Colonic mucosa (tissue), 4 donors: Measurements from ENCODE around the gene TULP4. TPM values are rescaled to one million over a fixed set of nuclear protein-coding genes. Genes with fewer than 3 reads are reported as not detected.

Experiments used
- DNase-seq: peaks from one replicate; pipeline ENCODE4 v3.0.0-alpha.2; 2020
- H3K27ac ChIP-seq: fragments of 200-600 bp; one replicate; pipeline ENCODE4 v1.8.0; 2021
- H3K27me3 ChIP-seq: fragments of 200-600 bp; one replicate; pipeline ENCODE4 v1.8.0; 2021
- H3K36me3 ChIP-seq: fragments of 200-600 bp; one replicate; pipeline ENCODE4 v1.8.0; 2021
- H3K4me1 ChIP-seq: fragments of 200-600 bp; one replicate; pipeline ENCODE4 v1.8.0; 2021; ENCODE audit warnings: mild to moderate bottlenecking
- H3K4me3 ChIP-seq: fragments of 200-600 bp; one replicate; pipeline ENCODE4 v1.8.0; 2021
- H3K9ac ChIP-seq, 2 donors: one replicate each; pipeline ENCODE4 v1.7.0; 2013; ENCODE audit warnings: control low read depth in 2 of 2, low read depth in 2 of 2, low read length in 2 of 2
- H3K9me3 ChIP-seq: fragments of 200-600 bp; one replicate; pipeline ENCODE4 v1.8.0; 2021
- intact Hi-C: fragments of 100-400 bp; cut with DNase I; formaldehyde crosslinking; loops from one replicate; pipeline ENCODE4 v1.14.1; 2022
- total RNA-seq, 2 donors: library from RNA; stranded (reverse); fragmentation: NEBNext Ultra II Directional in 1 of 2; extraction: Animal tissue kit (Norgen Biotek cat#: 25700) in 1 of 2; gene quantifications; one replicate each; pipeline ENCODE4 v1.2.1, GENCODE V29; 2021
- TF ChIP-seq, protein P1 (sequence below): fragments of 200-600 bp; IDR thresholded peaks from one replicate; pipeline ENCODE4 v1.8.0; 2022; ENCODE audit warnings: antibody characterized with exemption, mild to moderate bottlenecking
- donor health status: healthy.
- donor health status: DM: no; HTN: no; CAD: no.
- donor health status: DM: no; HTN: no; CAD: no.

The TULP4 gene
- total RNA-seq, 2 donors from 2014 or later, result 63.1 to 68.0 TPM

DNA sequence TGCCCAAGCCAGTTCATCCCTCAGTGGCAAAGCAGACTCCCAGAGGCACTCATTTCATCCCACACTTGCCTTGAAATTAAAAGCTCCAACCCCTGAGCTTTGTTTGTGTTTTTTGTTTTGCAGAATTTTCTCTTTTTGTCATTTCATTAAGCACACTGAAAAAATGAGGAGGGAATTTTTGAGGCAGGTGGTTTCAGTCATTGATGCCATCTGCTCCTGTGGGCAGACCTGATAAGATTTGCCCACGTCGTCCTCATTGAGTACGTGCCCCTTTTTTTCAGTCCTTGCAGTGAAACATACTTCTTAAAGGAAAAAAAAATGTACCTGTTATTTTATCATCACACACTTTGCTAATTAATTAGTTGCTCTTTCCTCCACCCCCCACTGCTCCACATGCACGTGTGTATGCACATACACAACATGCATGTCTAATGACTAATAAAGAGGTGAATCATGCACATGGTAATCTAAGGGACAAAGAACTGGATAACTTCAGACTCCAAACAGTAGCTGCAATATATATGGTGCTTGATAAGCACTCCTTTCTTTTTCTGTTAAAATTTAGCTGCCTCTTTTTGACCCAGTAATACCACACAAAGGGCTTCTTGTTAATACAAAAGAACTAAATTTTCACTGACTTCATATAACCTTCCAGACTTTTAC, 145.5 kb downstream of the TULP4 start:
- Histone ChIP-seq H3K4me3 (no peak overlapping the region), H3K27me3 (no peaks in the 10 kb centered on the region), H3K27ac (no peak overlapping the region), H3K36me3 (no peaks in the 10 kb centered on the region), H3K9me3 (no peaks in the 10 kb centered on the region), H3K9ac (no peak overlapping the region), H3K4me1 (no peaks in the 10 kb centered on the region)
- no peak for DNase-seq
- intact Hi-C loops, result no loop called here
- TF ChIP-seq, protein P1, sequence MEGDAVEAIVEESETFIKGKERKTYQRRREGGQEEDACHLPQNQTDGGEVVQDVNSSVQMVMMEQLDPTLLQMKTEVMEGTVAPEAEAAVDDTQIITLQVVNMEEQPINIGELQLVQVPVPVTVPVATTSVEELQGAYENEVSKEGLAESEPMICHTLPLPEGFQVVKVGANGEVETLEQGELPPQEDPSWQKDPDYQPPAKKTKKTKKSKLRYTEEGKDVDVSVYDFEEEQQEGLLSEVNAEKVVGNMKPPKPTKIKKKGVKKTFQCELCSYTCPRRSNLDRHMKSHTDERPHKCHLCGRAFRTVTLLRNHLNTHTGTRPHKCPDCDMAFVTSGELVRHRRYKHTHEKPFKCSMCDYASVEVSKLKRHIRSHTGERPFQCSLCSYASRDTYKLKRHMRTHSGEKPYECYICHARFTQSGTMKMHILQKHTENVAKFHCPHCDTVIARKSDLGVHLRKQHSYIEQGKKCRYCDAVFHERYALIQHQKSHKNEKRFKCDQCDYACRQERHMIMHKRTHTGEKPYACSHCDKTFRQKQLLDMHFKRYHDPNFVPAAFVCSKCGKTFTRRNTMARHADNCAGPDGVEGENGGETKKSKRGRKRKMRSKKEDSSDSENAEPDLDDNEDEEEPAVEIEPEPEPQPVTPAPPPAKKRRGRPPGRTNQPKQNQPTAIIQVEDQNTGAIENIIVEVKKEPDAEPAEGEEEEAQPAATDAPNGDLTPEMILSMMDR, result no peak

DNA sequence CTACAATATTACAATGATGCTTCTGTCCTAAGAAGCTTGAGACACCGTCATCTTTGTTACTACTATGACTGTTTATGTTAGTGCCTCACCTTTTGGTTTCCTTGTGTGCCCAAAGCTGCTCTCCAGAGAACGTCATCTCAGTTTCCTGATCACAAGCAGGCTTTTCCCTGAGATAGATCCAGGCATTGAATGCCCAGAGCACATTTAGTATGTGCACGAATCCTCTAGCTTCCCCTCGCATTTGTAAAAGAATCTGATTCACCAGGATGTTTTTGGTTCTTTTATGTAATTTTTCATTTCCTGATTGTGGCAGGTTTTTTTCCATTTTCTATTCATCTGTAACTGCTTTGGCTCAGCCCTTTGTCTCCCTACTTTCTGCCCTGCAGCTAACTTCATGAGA, 147.5 kb downstream of the TULP4 start:
- Histone ChIP-seq H3K4me3 (no peak overlapping the region), H3K27me3 (no peaks in the 10 kb centered on the region), H3K9me3 (no peaks in the 10 kb centered on the region), H3K4me1 (no peaks in the 10 kb centered on the region), H3K36me3 (no peaks in the 10 kb centered on the region), H3K27ac (no peak overlapping the region), H3K9ac (no peak overlapping the region)
- TF ChIP-seq, protein P1, result no peak
- no peak for DNase-seq
- intact Hi-C loops, result no loop called here

DNA sequence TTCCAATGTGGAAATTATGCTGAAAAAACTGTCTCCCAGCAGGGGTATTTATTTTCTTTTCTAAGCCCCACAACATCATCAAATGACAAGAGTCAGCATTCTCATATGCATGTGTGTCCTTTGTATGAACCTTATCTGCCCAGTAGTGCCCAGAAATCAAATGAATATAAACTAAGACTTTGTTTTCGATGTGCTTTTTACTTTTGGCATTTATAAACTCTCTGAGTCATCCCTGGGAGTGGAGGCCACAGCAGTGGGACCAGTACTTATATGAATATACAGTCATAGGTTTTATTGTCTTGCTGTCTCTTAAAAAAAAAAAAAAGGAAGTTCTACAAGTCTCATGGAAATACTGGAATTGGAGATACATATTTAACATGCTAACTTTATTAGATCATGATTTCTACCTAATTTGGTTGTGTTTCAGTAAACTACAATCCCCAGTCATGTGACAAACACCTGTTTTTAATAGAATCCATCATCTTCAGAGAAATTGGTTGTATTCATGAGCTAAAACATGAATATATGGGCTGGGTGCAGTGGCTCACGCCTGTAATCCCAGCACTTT, 148.4 kb downstream of the TULP4 start:
- Histone ChIP-seq H3K27me3 (no peaks in the 10 kb centered on the region), H3K36me3 (no peaks in the 10 kb centered on the region), H3K4me1 (no peaks in the 10 kb centered on the region), H3K9me3 (no peaks in the 10 kb centered on the region), H3K4me3 (no peak overlapping the region), H3K27ac (no peak overlapping the region), H3K9ac (no peak overlapping the region)
- intact Hi-C loops, result no loop called here
- DNase-seq, result no peak
- TF ChIP-seq, protein P1, result no peak

DNA sequence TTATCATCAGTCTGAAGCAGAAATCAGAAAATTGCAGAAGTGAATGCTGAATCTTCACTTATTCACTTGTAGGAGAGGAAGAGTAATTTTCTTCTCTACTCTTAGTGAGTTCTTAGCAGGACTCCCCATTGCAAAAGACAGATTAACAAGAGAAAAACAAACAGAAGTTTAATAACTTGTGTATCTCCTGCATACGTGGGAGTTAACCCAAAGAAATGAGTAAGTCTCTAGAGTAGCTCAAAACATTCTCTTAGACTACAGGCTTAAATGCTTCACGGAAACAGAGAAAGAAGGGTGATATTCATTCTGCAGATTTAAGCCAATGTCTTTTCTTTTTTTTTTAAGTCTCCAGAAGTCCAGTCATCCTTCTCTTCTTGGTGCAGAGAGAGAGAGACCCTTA, 149.7 kb downstream of the TULP4 start:
- intact Hi-C loops, result no loop called here
- Histone ChIP-seq H3K36me3 (no peaks in the 10 kb centered on the region), H3K27ac (no peak overlapping the region)

DNA sequence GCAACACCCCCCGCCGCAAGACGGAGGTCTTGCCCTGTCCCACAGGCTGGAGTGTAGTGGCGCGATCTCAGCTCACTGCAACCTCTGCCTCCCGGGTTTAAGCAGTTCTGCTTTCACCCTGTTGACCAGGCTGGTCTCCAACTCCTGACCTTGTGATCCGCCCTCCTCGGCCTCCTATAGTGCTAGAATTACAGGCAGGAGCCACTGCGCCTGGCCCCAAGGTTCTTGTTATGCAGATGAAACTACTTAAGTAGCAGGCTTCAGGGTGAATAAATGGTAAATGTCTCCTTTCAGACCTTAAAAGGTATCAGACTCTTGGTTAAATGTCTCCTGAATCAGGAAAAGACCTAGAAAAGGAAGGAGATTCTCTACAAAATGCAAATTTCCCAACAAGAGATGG, 152.2 kb downstream of the TULP4 start:
- DNase-seq, result no peak
- no peaks in the 10 kb centered on the region for H3K36me3 ChIP-seq
- no peak overlapping the region for H3K27ac ChIP-seq
- no peaks in the 10 kb centered on the region for H3K27me3 ChIP-seq
- intact Hi-C loops, result no loop called here
- TF ChIP-seq, protein P1, result no peak
- no peak overlapping the region for H3K9ac ChIP-seq
- H3K4me1 ChIP-seq, result no peaks in the 10 kb centered on the region
- H3K9me3 ChIP-seq, result no peaks in the 10 kb centered on the region
- no peak overlapping the region for H3K4me3 ChIP-seq

More for the DNA sequence above, 149.7 kb downstream of the TULP4 start:
- H3K27me3 ChIP-seq, result no peaks in the 10 kb centered on the region
- no peak overlapping the region for H3K4me3 ChIP-seq
- TF ChIP-seq, protein P1, result no peak
- H3K9me3 ChIP-seq, result no peaks in the 10 kb centered on the region
- no peaks in the 10 kb centered on the region for H3K4me1 ChIP-seq
- DNase-seq, result no peak
- no peak overlapping the region for H3K9ac ChIP-seq
